D721Med (cell line): ENCODE measurements around the gene ZC3H11A.

Source experiments
- DNase-seq: peaks from one replicate; pipeline ENCODE4 v3.0.0; 2011; ENCODE audit warnings: low spot score; ENCODE audit not compliant: insufficient read length
- FAIRE-seq: peaks from 2 replicates; lab custom pipeline; 2011; peaks lifted over from hg19 to GRCh38; lab: Jason Lieb, UNC
- CTCF ChIP-seq: IDR thresholded peaks from 2 replicates; pipeline ENCODE4 v1.5.1; 2012; ENCODE audit warnings: mild to moderate bottlenecking, control low read depth; ENCODE audit not compliant: insufficient read depth; ENCODE audit errors: missing control alignments

Gene ZC3H11A

DNA sequence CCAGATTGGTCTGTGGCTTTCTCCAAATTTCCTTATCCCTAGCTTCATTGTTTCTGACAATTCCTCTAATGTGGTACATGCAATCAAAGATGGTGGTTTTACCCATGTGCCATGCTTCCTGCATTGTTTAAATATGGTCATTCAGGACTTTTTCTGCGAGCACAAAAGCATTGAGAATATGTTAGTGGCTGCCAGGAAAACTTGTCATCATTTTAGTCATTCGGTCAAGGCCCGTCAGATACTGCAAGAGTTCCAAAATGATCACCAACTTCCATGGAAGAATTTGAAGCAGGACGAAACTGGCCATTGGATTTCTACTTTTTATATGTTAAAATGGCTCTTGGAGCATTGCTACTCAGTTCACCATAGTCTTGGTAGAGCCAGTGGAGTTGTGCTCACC lies 3.7 kb downstream of the ZC3H11A start:
- FAIRE-seq = no peak

GRCh38 chr1:203799971-203800370 lies 4.5 kb downstream of the ZC3H11A start:
- FAIRE-seq (no peak), DNase-seq (no peak)
- TF ChIP-seq CTCF = no peak

More for the DNA sequence above, 3.7 kb downstream of the ZC3H11A start:
- TF ChIP-seq CTCF = no peak
- DNase-seq = no peak

DNA sequence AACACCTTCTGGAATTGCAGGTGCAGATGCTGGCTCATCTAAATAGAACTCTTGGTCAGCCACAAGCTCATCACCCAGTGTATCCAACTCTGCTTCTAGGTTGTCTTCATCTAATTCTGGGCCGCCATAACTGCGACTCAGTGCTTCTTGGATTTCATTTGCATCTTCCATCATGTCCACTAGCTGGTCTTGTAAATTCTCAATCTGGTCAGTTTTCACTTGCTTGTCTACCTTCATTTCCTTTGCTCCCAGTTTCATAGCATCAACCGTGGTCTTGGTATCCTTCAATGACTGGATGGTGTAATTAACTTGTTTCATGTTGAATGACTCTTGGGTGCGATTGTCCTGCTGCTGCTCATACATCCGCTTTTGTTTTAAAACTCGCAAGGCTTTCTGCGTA lies 10.3 kb downstream of the ZC3H11A start:
- DNase-seq = no peak
- TF ChIP-seq CTCF = no peak
- no peak for FAIRE-seq

GRCh38 chr1:203807196-203807595 lies 11.8 kb downstream of the ZC3H11A start:
- DNase-seq = no peak
- no peak for FAIRE-seq
- TF ChIP-seq CTCF = no peak

DNA sequence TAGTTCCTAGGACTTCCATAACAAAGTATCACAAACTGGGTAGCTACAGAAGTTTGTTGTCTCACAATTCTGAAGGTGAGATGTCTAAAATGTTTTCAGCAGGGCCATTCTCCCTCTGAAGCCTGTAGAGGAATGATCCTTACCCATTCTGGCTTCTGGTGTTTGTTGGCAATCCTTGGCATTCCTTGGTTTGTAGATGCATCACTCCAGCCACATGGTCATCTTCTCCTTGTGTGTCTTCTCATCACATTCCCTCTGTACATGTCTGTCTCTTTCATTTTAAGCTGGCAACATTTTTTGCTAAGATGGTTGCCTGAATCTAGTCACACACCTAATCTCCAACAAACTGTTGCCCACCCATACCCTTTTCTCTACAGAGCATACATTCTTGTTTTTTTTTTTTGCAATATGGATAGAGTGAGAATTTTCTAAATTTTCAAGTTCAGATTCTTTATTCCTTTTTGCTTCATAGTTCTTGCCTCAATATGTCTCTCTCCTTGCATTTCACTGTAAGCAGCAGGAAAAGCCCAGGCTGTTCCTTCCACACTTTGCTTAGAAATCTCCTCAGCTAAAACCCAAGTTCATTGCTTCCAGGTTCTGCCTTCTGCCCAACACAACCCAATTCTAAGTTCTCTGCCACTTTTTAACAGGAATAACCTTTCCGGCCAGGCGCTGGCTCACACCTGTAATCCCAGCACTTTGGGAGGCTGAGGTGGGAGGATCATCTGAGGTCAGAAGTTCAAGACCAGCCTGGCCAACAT lies 18.3 kb downstream of the ZC3H11A start:
- DNase-seq (no peak), FAIRE-seq (no peak)
- no peak for TF ChIP-seq CTCF

GRCh38 chr1:203818399-203818798 lies 23.0 kb downstream of the ZC3H11A start:
- TF ChIP-seq CTCF = no peak
- FAIRE-seq (no peak), DNase-seq (no peak)

DNA sequence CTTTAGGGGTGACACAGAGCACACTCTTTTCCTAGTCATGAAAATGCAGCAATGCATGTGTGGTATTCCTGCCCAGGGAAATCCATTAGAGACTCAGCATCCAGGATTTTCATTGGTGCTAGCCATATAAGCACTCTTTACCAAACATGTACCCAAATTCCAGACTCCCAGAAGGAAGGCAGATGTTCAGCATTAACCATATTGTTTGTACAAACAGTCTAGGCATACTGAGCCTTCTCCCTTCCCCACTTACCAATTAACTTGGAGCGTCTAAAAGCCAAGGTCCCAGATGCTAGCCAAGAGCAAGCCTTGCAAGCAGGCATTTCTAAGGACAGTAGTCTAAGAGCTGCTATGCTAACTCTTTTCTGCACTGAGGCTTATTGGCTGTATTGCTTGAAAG lies 27.9 kb downstream of the ZC3H11A start:
- no peak for TF ChIP-seq CTCF
- DNase-seq (no peak), FAIRE-seq (no peak)
